MCF 10A (cell line): Measurements from ENCODE around the gene IST1. TPM values are rescaled to one million over a fixed set of nuclear protein-coding genes. Genes with fewer than 3 reads are reported as not detected.

Source experiments
- BruUV-seq: library from RNA; stranded (reverse); fragments of 400-500 nt; replicated peaks from 2 replicates; lab custom pipeline; 2021; lab: Mats Ljungman, UMichigan
- CTCF ChIA-PET: fragments of 300-600 bp; sonication (Branson Sonifier 250); formaldehyde crosslinking; extraction: SDS; loops from one replicate; lab custom pipeline; 2021; ENCODE audit warnings: antibody characterized with exemption, inconsistent platforms; lab: Yijun Ruan, JAX
- POLR2A ChIA-PET: fragments of 300-600, 350-650 bp; sonication (Branson Sonifier 250); formaldehyde crosslinking; extraction: SDS; loops from one replicate; lab custom pipeline; 2020; ENCODE audit warnings: antibody characterized with exemption, inconsistent platforms; lab: Yijun Ruan, JAX
- DNase-seq: peaks from one replicate; pipeline ENCODE4 v3.0.0-alpha.2; 2018; ENCODE audit not compliant: unreplicated experiment
- H3K27ac Mint-ChIP-seq: one replicate; pipeline ENCODE4 v1.8.0; 2022; ENCODE audit warnings: mild to moderate bottlenecking, low read depth, mixed read lengths; ENCODE audit not compliant: unreplicated experiment
- H3K27me3 Mint-ChIP-seq: one replicate; pipeline ENCODE4 v1.8.0; 2022; ENCODE audit warnings: mixed read lengths; ENCODE audit not compliant: insufficient read depth, unreplicated experiment
- H3K36me3 Mint-ChIP-seq: one replicate; pipeline ENCODE4 v1.8.0; 2022; ENCODE audit warnings: mild to moderate bottlenecking, moderate library complexity, mixed read lengths; ENCODE audit not compliant: insufficient read depth, unreplicated experiment
- H3K4me1 Mint-ChIP-seq: one replicate; pipeline ENCODE4 v1.8.0; 2022; ENCODE audit warnings: mixed read lengths; ENCODE audit not compliant: insufficient read depth, unreplicated experiment
- H3K4me3 Mint-ChIP-seq: one replicate; pipeline ENCODE4 v1.8.0; 2022; ENCODE audit warnings: mild to moderate bottlenecking, moderate library complexity, mixed read lengths; ENCODE audit not compliant: unreplicated experiment
- H3K9me3 Mint-ChIP-seq: one replicate; pipeline ENCODE4 v1.8.0; 2022; ENCODE audit warnings: mixed read lengths; ENCODE audit not compliant: unreplicated experiment
- CTCF ChIP-seq: fragments of 200-600 bp; IDR thresholded peaks from one replicate; pipeline ENCODE4 v1.8.0; 2022; ENCODE audit warnings: antibody characterized with exemption, mild to moderate bottlenecking; ENCODE audit not compliant: unreplicated experiment
- intact Hi-C: fragments of 100-400 bp; cut with micrococcal nuclease; formaldehyde crosslinking; loops from 2 replicates; pipeline ENCODE4 v1.14.1; 2022
- total RNA-seq: library from RNA; stranded (reverse); gene quantifications from 2 replicates; pipeline ENCODE4 v1.2.3, GENCODE V29; 2022

The IST1 gene
- total RNA-seq, 1 experiment from 2014 or later: 127 TPM

- intact Hi-C loops: no loop called here
- H3K4me3 Mint-ChIP-seq: no peak overlapping the region
- H3K27ac Mint-ChIP-seq: no peak overlapping the region
- CTCF ChIA-PET: no interaction called here
- H3K9me3 Mint-ChIP-seq: no peaks in the 10 kb centered on the region
- DNase-seq: no peak
- no TSS peak for BruUV-seq
- peaks cover 24% of the 10 kb centered on the region for H3K27me3 Mint-ChIP-seq
- POLR2A ChIA-PET: no interaction called here
- no peaks in the 10 kb centered on the region for H3K4me1 Mint-ChIP-seq
- TF ChIP-seq CTCF: no peak
- no peaks in the 10 kb centered on the region for H3K36me3 Mint-ChIP-seq
These were observed 50.3 kb downstream of the IST1 start for GRCh38 chr16:71945616-71946015.

- H3K27ac Mint-ChIP-seq: no peak overlapping the region
- TF ChIP-seq CTCF: no peak
- no peaks in the 10 kb centered on the region for H3K4me1 Mint-ChIP-seq
- intact Hi-C loops: no loop called here
- H3K4me3 Mint-ChIP-seq: no peak overlapping the region
- peaks cover 10% of the 10 kb centered on the region for H3K27me3 Mint-ChIP-seq
- BruUV-seq: no TSS peak
- ChIA-PET POLR2A (no interaction called here), CTCF (no interaction called here)
- no peaks in the 10 kb centered on the region for H3K9me3 Mint-ChIP-seq
- H3K36me3 Mint-ChIP-seq: no peaks in the 10 kb centered on the region
- no peak for DNase-seq
These were observed 57.5 kb downstream of the IST1 start for GRCh38 chr16:71952825-71953224.

- no peak for DNase-seq
- Mint-ChIP-seq H3K4me1 (no peaks in the 10 kb centered on the region), H3K9me3 (no peaks in the 10 kb centered on the region), H3K36me3 (no peaks in the 10 kb centered on the region), H3K4me3 (no peak overlapping the region), H3K27ac (no peak overlapping the region), H3K27me3 (peaks cover 12% of the 10 kb centered on the region)
- ChIA-PET POLR2A (interaction anchor here (0.8 to 1.5 kb wide), 2 partner anchors 17 to 23 kb away, joined by 4 to 5 read pairs; no protein-coding TSS in a partner anchor), CTCF (no interaction called here)
- TF ChIP-seq CTCF: no peak
- BruUV-seq: no TSS peak
- intact Hi-C loops: loop anchor here (1.0 kb wide), 1 partner anchor 138 kb away; no protein-coding TSS in a partner anchor
These were observed 58.8 kb downstream of the IST1 start for GRCh38 chr16:71954180-71954579.

DNA sequence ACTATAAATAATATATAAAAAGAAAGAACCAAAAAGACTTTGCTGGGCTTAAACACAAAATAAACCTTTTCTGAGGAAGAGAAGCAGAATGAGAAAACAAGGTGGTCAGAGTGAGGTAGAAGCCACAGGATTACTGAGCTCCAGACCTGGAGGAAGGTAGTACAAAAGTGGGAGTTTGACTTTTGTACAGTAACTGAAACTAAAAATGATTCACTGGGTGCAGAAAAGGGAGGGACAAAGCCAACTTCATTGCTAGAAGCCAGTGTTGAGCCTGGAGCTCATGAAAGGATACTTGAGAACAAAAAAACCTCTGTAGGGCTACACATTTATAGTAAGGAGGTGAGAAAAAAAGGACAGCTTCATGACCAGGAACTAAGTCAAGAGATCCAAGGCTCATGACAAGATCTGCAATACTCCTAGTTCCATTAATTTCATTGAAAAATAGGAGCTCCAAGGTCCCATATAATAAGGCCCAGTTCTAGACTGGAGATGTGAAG is 59.4 kb downstream of the IST1 start:
- Mint-ChIP-seq H3K36me3 (no peaks in the 10 kb centered on the region), H3K4me3 (no peak overlapping the region), H3K4me1 (no peaks in the 10 kb centered on the region), H3K27ac (no peak overlapping the region), H3K27me3 (peaks cover 13% of the 10 kb centered on the region), H3K9me3 (no peaks in the 10 kb centered on the region)
- TF ChIP-seq CTCF: no peak
- CTCF ChIA-PET: interaction anchor here (0.6 to 0.8 kb wide), 3 partner anchors 20 to 150 kb away, joined by 3 to 5 read pairs (median 3); no protein-coding TSS in a partner anchor
- POLR2A ChIA-PET: interaction anchor here (0.6 to 1.5 kb wide), 3 partner anchors 18 to 34 kb away, joined by 3 to 5 read pairs (median 4); no protein-coding TSS in a partner anchor
- BruUV-seq: no TSS peak
- intact Hi-C loops: loop anchor here (1.0 kb wide), 1 partner anchor 138 kb away; no protein-coding TSS in a partner anchor
- DNase-seq: no peak
